ENCODE results near the gene RNF17. TPM values are rescaled to one million over a fixed set of nuclear protein-coding genes. Genes with fewer than 3 reads are reported as not detected.

Gene RNF17
- total and polyA plus RNA-seq, 12 donors, result 0.13 to 0.14 TPM; not detected in 10

GRCh38 chr13:24737042-24737441 is 26.9 kb upstream of the RNF17 start:
- TF ChIP-seq CTCF (IDR thresholded peaks at IDR 0.05), result no peak
- H3K4me1 ChIP-seq, result peaks cover 0 to 5% (median 0%) of the 10 kb centered on the region in 9 donors
- peaks cover 0 to 5% (median 0%) of the 10 kb centered on the region in 11 donors for H3K9me3 ChIP-seq
- no peaks in the 10 kb centered on the region for H3K27me3 ChIP-seq
- H3K4me3 ChIP-seq, result no peak overlapping the region
- intact Hi-C loops (cut with DNase I), result loop anchor here in 1 of 10 donors (10.0 kb wide), 1 partner anchor 52 kb away; the partner anchor contains the start of gene ATP12A
- no peak overlapping the region for H3K27ac ChIP-seq
- ATAC-seq (no peak), DNase-seq (no peak)
- WGBS, 2 donors, result 83 to 85% methylated on average over 6 of the region's 6 CpGs
- no peaks in the 10 kb centered on the region for H3K36me3 ChIP-seq

GRCh38 chr13:24738366-24738847 is 25.6 kb upstream of the RNF17 start:
- intact Hi-C loops (cut with DNase I), result loop anchor here in 1 of 10 donors (10.0 kb wide), 1 partner anchor 54 kb away; the partner anchor contains the start of gene ATP12A

GRCh38 chr13:24740014-24740890 is 23.7 kb upstream of the RNF17 start:
- Histone ChIP-seq H3K4me3 (no peak overlapping the region), H3K4me1 (peaks cover 0 to 11% (median 0%) of the 10 kb centered on the region in 9 donors), H3K27ac (no peak overlapping the region), H3K9me3 (no peaks in the 10 kb centered on the region), H3K36me3 (no peaks in the 10 kb centered on the region), H3K27me3 (peaks cover 0 to 25% (median 16%) of the 10 kb centered on the region in 7 donors)
- no peak for TF ChIP-seq CTCF (IDR thresholded peaks at IDR 0.05)
- intact Hi-C loops (cut with DNase I), result no loop called here
- ATAC-seq (no peak), DNase-seq (no peak)
- 96% methylated on average over 12 of the region's 12 CpGs for WGBS, 2 donors

More at GRCh38 chr13:24738366-24738847, 25.6 kb upstream of the RNF17 start:
- H3K4me3 ChIP-seq, result no peak overlapping the region
- no peaks in the 10 kb centered on the region for H3K9me3 ChIP-seq
- peaks cover 0 to 9% (median 0%) of the 10 kb centered on the region in 7 donors for H3K27me3 ChIP-seq
- DNase-seq, result no peak
- ATAC-seq, result no peak
- WGBS, 2 donors, result 96 to 99% methylated on average over 5 of the region's 5 CpGs
- peaks cover 0 to 11% (median 0%) of the 10 kb centered on the region in 9 donors for H3K4me1 ChIP-seq
- TF ChIP-seq CTCF (IDR thresholded peaks at IDR 0.05), result no peak
- no peaks in the 10 kb centered on the region for H3K36me3 ChIP-seq
- H3K27ac ChIP-seq, result no peak overlapping the region

- H3K4me3 ChIP-seq, result no peak overlapping the region
- intact Hi-C loops (cut with DNase I), result no loop called here
- TF ChIP-seq CTCF (IDR thresholded peaks at IDR 0.05), result peak in 2 of 9 donors; percentile 9 to 10
- H3K27ac ChIP-seq, result no peak overlapping the region
- no peaks in the 10 kb centered on the region for H3K36me3 ChIP-seq
- peaks cover 0 to 18% (median 0%) of the 10 kb centered on the region in 9 donors for H3K4me1 ChIP-seq
- peaks cover 6 to 34% (median 24%) of the 10 kb centered on the region in 7 donors for H3K27me3 ChIP-seq
- WGBS, 2 donors, result 84 to 94% methylated on average over 11 of the region's 11 CpGs
- no peak for DNase-seq
- no peaks in the 10 kb centered on the region for H3K9me3 ChIP-seq
- peak in 1 of 8 donors; percentile 36 for ATAC-seq
Measured at GRCh38 chr13:24741016-24741662, 22.8 kb upstream of the RNF17 start.

All from heart right ventricle (tissue), 16 donors.